KMS-11 (cell line): ENCODE results near the gene VSTM2B.

Source experiments
- H2AFZ ChIP-seq: fragments of 200-600 bp; sonication (generic); 2 replicates; pipeline ENCODE4 v1.6.1; 2016; ENCODE audit warnings: antibody characterized with exemption, mixed run types, low read depth
- H3K27ac ChIP-seq: fragments of 200-600 bp; sonication (generic); 2 replicates; pipeline ENCODE4 v1.6.1; 2016; ENCODE audit warnings: mild to moderate bottlenecking, mixed run types
- H3K27me3 ChIP-seq: fragments of 200-600 bp; sonication (generic); 2 replicates; pipeline ENCODE4 v1.6.1; 2017; ENCODE audit warnings: mild to moderate bottlenecking, low read depth, mixed run types, moderate library complexity; ENCODE audit not compliant: insufficient read depth
- H3K36me3 ChIP-seq: fragments of 200-600 bp; sonication (generic); 2 replicates; pipeline ENCODE4 v1.6.1; 2017; ENCODE audit warnings: mild to moderate bottlenecking, mixed run types; ENCODE audit not compliant: insufficient read depth
- H3K4me1 ChIP-seq: fragments of 200-600 bp; sonication (generic); 2 replicates; pipeline ENCODE4 v1.6.1; 2016; ENCODE audit warnings: mild to moderate bottlenecking, low read depth, mixed run types; ENCODE audit not compliant: poor library complexity, severe bottlenecking
- H3K4me2 ChIP-seq: fragments of 200-600 bp; sonication (generic); 2 replicates; pipeline ENCODE4 v1.7.0; 2016; ENCODE audit warnings: mild to moderate bottlenecking, mixed run types
- H3K4me3 ChIP-seq: fragments of 200-600 bp; sonication (generic); IDR thresholded peaks from 2 replicates; pipeline ENCODE4 v1.6.1; 2017; ENCODE audit warnings: low read depth, low read length, mixed read lengths; ENCODE audit not compliant: insufficient read depth
- H3K79me2 ChIP-seq: fragments of 200-600 bp; sonication (generic); 2 replicates; pipeline ENCODE4 v1.6.1; 2016; ENCODE audit warnings: low read depth, mixed run types; ENCODE audit not compliant: insufficient read depth
- H3K9ac ChIP-seq: fragments of 200-600 bp; sonication (generic); 2 replicates; pipeline ENCODE4 v1.6.1; 2016; ENCODE audit warnings: mild to moderate bottlenecking, mixed run types
- H4K20me1 ChIP-seq: fragments of 200-600 bp; sonication (generic); 2 replicates; pipeline ENCODE4 v1.6.1; 2016; ENCODE audit warnings: mild to moderate bottlenecking, mixed run types; ENCODE audit not compliant: insufficient read depth
- TF ChIP-seq, protein P1 (sequence below): fragments of 200-600 bp; sonication (generic); conservative IDR thresholded peaks from 2 replicates; pipeline ENCODE4 v1.6.1; 2017; ENCODE audit warnings: low read depth, mild to moderate bottlenecking, antibody characterized with exemption, low read length, moderate library complexity, mixed read lengths

VSTM2B gene

DNA sequence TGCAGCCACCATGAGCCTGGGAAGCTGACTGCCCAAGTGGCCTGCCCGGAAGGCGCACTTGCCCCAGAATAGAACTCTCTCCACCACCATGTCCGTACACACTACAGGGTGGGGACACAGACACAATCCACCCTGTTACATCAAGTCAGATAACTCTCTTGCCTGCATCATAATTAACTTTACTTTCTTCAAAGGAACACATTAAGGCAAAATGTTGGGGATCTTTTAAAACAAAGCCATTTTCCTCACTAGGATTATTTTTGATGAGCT, 23.3 kb upstream of the VSTM2B start:
- Histone ChIP-seq H3K9ac (no peak overlapping the region), H3K27me3 (peaks cover 3% of the 10 kb centered on the region; the same call in 1 of the 2 replicates), H3K36me3 (no peaks in the 10 kb centered on the region), H3K4me2 (no peak overlapping the region), H3K27ac (no peak overlapping the region), H4K20me1 (no peaks in the 10 kb centered on the region), H3K4me1 (no peaks in the 10 kb centered on the region), H2AFZ (no peak overlapping the region), H3K79me2 (no peaks in the 10 kb centered on the region), H3K4me3 (no peak overlapping the region)
- TF ChIP-seq, protein P1, sequence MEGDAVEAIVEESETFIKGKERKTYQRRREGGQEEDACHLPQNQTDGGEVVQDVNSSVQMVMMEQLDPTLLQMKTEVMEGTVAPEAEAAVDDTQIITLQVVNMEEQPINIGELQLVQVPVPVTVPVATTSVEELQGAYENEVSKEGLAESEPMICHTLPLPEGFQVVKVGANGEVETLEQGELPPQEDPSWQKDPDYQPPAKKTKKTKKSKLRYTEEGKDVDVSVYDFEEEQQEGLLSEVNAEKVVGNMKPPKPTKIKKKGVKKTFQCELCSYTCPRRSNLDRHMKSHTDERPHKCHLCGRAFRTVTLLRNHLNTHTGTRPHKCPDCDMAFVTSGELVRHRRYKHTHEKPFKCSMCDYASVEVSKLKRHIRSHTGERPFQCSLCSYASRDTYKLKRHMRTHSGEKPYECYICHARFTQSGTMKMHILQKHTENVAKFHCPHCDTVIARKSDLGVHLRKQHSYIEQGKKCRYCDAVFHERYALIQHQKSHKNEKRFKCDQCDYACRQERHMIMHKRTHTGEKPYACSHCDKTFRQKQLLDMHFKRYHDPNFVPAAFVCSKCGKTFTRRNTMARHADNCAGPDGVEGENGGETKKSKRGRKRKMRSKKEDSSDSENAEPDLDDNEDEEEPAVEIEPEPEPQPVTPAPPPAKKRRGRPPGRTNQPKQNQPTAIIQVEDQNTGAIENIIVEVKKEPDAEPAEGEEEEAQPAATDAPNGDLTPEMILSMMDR: no peak

DNA sequence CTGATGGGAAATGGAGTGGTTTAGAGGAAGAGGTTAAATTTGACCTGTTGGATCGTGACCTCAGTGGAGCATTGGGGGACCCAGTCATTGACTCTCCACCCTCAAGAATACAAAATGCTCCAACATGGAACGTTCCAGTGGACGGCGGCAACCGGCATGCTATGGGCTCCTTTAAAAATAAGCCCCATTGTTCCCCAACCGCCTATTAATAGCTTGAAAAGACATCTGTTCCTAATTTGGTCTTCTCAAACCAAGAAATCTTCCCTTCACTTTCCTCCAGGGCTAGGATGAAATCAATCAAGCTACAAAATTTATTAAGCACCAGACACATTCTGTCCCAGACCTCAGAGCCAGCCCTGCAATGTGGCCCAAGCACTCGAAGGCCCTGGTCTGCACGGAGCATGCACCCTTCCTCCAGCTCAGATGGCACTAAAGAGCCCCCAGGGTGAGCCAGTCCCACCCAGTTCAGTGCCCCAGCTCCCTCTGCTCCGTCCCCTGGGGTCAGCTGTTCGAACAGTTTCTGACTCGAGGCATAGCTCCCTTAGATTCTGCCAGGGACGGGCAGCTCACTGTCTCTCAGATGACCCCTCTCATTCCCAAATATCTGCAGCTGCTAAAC, 22.5 kb upstream of the VSTM2B start:
- Histone ChIP-seq H3K4me3 (no peak overlapping the region), H4K20me1 (no peaks in the 10 kb centered on the region), H3K4me1 (no peaks in the 10 kb centered on the region), H3K9ac (no peak overlapping the region), H2AFZ (no peak overlapping the region), H3K79me2 (no peaks in the 10 kb centered on the region), H3K27me3 (peaks cover 3% of the 10 kb centered on the region; the same call in 1 of the 2 replicates), H3K36me3 (no peaks in the 10 kb centered on the region), H3K4me2 (no peak overlapping the region), H3K27ac (no peak overlapping the region)
- TF ChIP-seq, protein P1: no peak

DNA sequence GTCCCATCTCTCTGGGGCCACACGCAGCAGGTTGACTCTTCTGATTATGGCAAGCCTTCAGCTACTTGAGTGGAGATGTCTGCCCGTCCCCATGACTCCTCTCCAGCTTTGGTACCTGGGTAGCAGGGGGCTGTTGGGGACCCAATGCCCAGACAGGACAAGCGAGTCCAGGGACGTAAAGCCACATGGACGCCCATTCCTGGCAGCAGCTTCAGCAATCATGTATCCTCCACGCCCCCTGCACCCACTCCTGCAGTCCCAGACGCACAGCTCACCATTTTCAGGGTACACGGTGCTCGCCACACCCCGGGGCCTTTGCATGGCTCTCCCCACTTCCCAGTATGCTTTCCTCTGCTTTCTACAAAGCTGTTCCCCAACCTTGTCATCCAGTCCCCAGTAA, 22.0 kb upstream of the VSTM2B start:
- Histone ChIP-seq H4K20me1 (no peaks in the 10 kb centered on the region), H3K4me2 (no peak overlapping the region), H3K4me1 (no peaks in the 10 kb centered on the region), H3K4me3 (no peak overlapping the region), H2AFZ (no peak overlapping the region), H3K79me2 (no peaks in the 10 kb centered on the region), H3K27ac (no peak overlapping the region), H3K36me3 (no peaks in the 10 kb centered on the region), H3K9ac (no peak overlapping the region), H3K27me3 (peaks cover 3% of the 10 kb centered on the region; the same call in 1 of the 2 replicates)
- TF ChIP-seq, protein P1: no peak

- no peak overlapping the region for H2AFZ ChIP-seq
Measured at GRCh38 chr19:29504454-29504853, 21.3 kb upstream of the VSTM2B start.

More at GRCh38 chr19:29504454-29504853, 21.3 kb upstream of the VSTM2B start:
- H3K4me2 ChIP-seq: no peak overlapping the region
- H3K4me3 ChIP-seq: no peak overlapping the region
- H3K27me3 ChIP-seq: peaks cover 3% of the 10 kb centered on the region; the same call in 1 of the 2 replicates
- H3K79me2 ChIP-seq: no peaks in the 10 kb centered on the region
- TF ChIP-seq, protein P1: no peak
- H3K4me1 ChIP-seq: no peaks in the 10 kb centered on the region
- no peaks in the 10 kb centered on the region for H4K20me1 ChIP-seq
- no peak overlapping the region for H3K27ac ChIP-seq
- H3K9ac ChIP-seq: no peak overlapping the region
- H3K36me3 ChIP-seq: no peaks in the 10 kb centered on the region
